ENCODE results near the gene GNAZ. TPM values are rescaled to one million over a fixed set of nuclear protein-coding genes. Genes with fewer than 3 reads are reported as not detected.

Gene GNAZ
- total RNA-seq, 1 experiment from 2014 or later = 5.0 TPM

GRCh38 chr22:23120415-23120899, 50.1 kb downstream of the GNAZ start:
- no peaks in the 10 kb centered on the region for H3K4me1 ChIP-seq (ENCODE audit: insufficient read depth, low read length)
- H4K5ac ChIP-seq (ENCODE audit: insufficient read length, low read depth, low read length) = no peak overlapping the region
- no peaks in the 10 kb centered on the region for H3K9me3 ChIP-seq (ENCODE audit: control insufficient read depth, low read depth, low read length)
- no peak overlapping the region for H3K56ac ChIP-seq (ENCODE audit: insufficient read length, low read depth, low read length)
- H2BK20ac ChIP-seq (ENCODE audit: low read depth, low read length, poor library complexity, severe bottlenecking) = no peak overlapping the region
- no peaks in the 10 kb centered on the region for H3K79me2 ChIP-seq (ENCODE audit: insufficient read depth, low read length)
- H3K23ac ChIP-seq (ENCODE audit: insufficient read length, low read depth, low read length) = no peak overlapping the region
- no peak for DNase-seq
- H3T11ph ChIP-seq (ENCODE audit: low read length) = no peak overlapping the region
- Mint-ChIP-seq H3K27ac (no peak overlapping the region; a peak in 1 of 7 replicates), H3K4me1 (peaks cover 10 to 17% of the 10 kb centered on the region in 2 experiments; a peak in 3 of 4 replicates), H3K9me3 (no peaks in the 10 kb centered on the region), H3K27me3 (ENCODE audit: low read depth) (peaks cover 59% of the 10 kb centered on the region), H3K4me3 (no peak overlapping the region), H3K36me3 (ENCODE audit: insufficient read depth in 1 of 3, low read depth in 3 of 3) (peaks cover 0 to 6% (median 0%) of the 10 kb centered on the region in 3 experiments; a peak in 3 of 7 replicates)
- H2AK5ac ChIP-seq (ENCODE audit: insufficient read length, low read length) = no peak overlapping the region
- no peak overlapping the region for H4K8ac ChIP-seq (replicated peaks; ENCODE audit: insufficient read length, low read depth, low read length)
- no peak overlapping the region for H3K4me2 ChIP-seq (ENCODE audit: insufficient read depth, insufficient read length, low read length)
- H2BK15ac ChIP-seq (ENCODE audit: low read depth, low read length) = no peak overlapping the region
- no peak overlapping the region for H2BK12ac ChIP-seq (ENCODE audit: insufficient read length, low read depth, low read length)
- no peak overlapping the region for H3K4ac ChIP-seq (ENCODE audit: low read depth, low read length)
- no peaks in the 10 kb centered on the region for H3K79me1 ChIP-seq (ENCODE audit: insufficient read depth, low read depth, low read length, poor library complexity, severe bottlenecking)
- H3K14ac ChIP-seq (ENCODE audit: insufficient read depth, low read length) = no peak overlapping the region; the same call in 1 of the 2 replicates
- no peak overlapping the region for H2BK120ac ChIP-seq (ENCODE audit: low read depth, low read length, poor library complexity, severe bottlenecking)
- no peaks in the 10 kb centered on the region; the same call in 1 of the 2 replicates for H3K27me3 ChIP-seq (ENCODE audit: insufficient read depth, low read length)
- H3K23me2 ChIP-seq (ENCODE audit: insufficient read length, low read depth, low read length, poor library complexity, severe bottlenecking) = no peaks in the 10 kb centered on the region
- no peak overlapping the region for H3K9ac ChIP-seq (ENCODE audit: extremely low read depth, insufficient read length, low read length)
- no peaks in the 10 kb centered on the region for H4K20me1 ChIP-seq (ENCODE audit: control insufficient read depth, insufficient read depth, insufficient read length)
- no peak overlapping the region for H3K27ac ChIP-seq (ENCODE audit: insufficient read length, low read depth, low read length)
- H2BK5ac ChIP-seq (ENCODE audit: insufficient read length, low read length) = no peak overlapping the region
- H3K18ac ChIP-seq (ENCODE audit: insufficient read length, low read depth, low read length) = no peak overlapping the region
- no peak overlapping the region for H4K91ac ChIP-seq (ENCODE audit: insufficient read length, low read depth, low read length)
- WGBS (ENCODE audit: extremely low coverage, insufficient read length, low lambda C conversion rate) = no CpG with 5 or more reads among the region's 7 CpGs
- no peak overlapping the region for H2AFZ ChIP-seq (ENCODE audit: low read length)
- TF ChIP-seq CTCF (conservative IDR thresholded peaks at IDR 0.05) = no peak
